HG03378 (cell line): Measurements from ENCODE around the gene SRPK3.
"Not testable (repeated sequence)": the region's sequence is repeated elsewhere in the genome, so short reads cannot be mapped to it uniquely, and the experiment has no call there.

Experiments
- ATAC-seq: cut with Tn5 transposase; IDR thresholded peaks from one replicate; pipeline ENCODE4 v1.9.1; 2021; ENCODE audit warnings: mild to moderate bottlenecking, moderate library complexity; ENCODE audit not compliant: unreplicated experiment

SRPK3 gene

GRCh38 chrX:153803211-153804099 is 22.6 kb downstream of the SRPK3 start:
- no peak for ATAC-seq

- ATAC-seq: no peak
Measured at GRCh38 chrX:153804100-153804595, 23.3 kb downstream of the SRPK3 start.

GRCh38 chrX:153804621-153805020 is 23.8 kb downstream of the SRPK3 start:
- ATAC-seq: no peak

GRCh38 chrX:153805436-153805835 is 24.6 kb downstream of the SRPK3 start:
- no peak for ATAC-seq

GRCh38 chrX:153806999-153807575 is 26.2 kb downstream of the SRPK3 start:
- no peak for ATAC-seq

GRCh38 chrX:153807976-153808375 is 27.1 kb downstream of the SRPK3 start:
- ATAC-seq: no peak

GRCh38 chrX:153812220-153812619 is 31.4 kb downstream of the SRPK3 start:
- no peak for ATAC-seq

GRCh38 chrX:153813161-153813560 is 32.3 kb downstream of the SRPK3 start:
- no peak for ATAC-seq

- no peak for ATAC-seq
Measured at GRCh38 chrX:153814591-153815315, 33.9 kb downstream of the SRPK3 start.

GRCh38 chrX:153816831-153817690 is 36.2 kb downstream of the SRPK3 start:
- no peak for ATAC-seq

GRCh38 chrX:153818064-153818463 is 37.2 kb downstream of the SRPK3 start:
- ATAC-seq: not testable (repeated sequence)

- ATAC-seq: no peak
Measured at GRCh38 chrX:153818571-153819383, 37.9 kb downstream of the SRPK3 start.

- ATAC-seq: no peak
Measured at GRCh38 chrX:153819384-153820040, 38.7 kb downstream of the SRPK3 start.

- no peak for ATAC-seq
Measured at GRCh38 chrX:153820601-153821000, 39.8 kb downstream of the SRPK3 start.

GRCh38 chrX:153821066-153821465 is 40.2 kb downstream of the SRPK3 start:
- no peak for ATAC-seq

GRCh38 chrX:153824348-153824747 is 43.5 kb downstream of the SRPK3 start:
- no peak for ATAC-seq

GRCh38 chrX:153825042-153825441 is 44.2 kb downstream of the SRPK3 start:
- no peak for ATAC-seq

GRCh38 chrX:153827016-153827415 is 46.2 kb downstream of the SRPK3 start:
- no peak for ATAC-seq

GRCh38 chrX:153827903-153828302 is 47.1 kb downstream of the SRPK3 start:
- no peak for ATAC-seq
